Measurements from ENCODE around the gene TRIM22.
"Not testable (repeated sequence)": the region's sequence is repeated elsewhere in the genome, so short reads cannot be mapped to it uniquely, and the experiment has no call there.

The TRIM22 gene

DNA sequence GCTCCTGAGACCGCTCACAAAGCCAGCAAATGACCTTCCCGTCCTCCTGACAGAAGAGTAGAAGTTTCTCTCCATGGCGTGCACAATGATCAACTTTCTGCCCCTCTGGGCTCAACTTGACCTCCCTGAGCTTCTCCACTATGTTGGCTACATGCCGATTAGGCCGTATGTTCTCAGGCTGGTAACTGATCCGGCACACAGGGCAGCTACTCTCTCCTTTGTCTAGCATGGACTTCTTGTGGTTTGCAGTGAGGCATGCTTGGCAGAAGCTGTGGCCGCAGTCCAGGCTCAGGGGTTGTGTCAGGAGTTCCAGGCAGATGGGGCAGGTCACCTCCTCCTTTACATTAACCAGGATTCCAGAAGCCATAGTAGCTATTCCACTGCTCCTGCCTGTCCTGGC lies 9.8 kb upstream of the TRIM22 start:
- Histone ChIP-seq H3K4me3 (ENCODE audit: low read depth, low read length) (no peak overlapping the region), H3K9me3 (no peaks in the 10 kb centered on the region), H3K4me1 (no peaks in the 10 kb centered on the region), H3K36me3 (no peaks in the 10 kb centered on the region), H3K27me3 (no peaks in the 10 kb centered on the region)
- no peak for DNase-seq
- TF ChIP-seq, protein P1, sequence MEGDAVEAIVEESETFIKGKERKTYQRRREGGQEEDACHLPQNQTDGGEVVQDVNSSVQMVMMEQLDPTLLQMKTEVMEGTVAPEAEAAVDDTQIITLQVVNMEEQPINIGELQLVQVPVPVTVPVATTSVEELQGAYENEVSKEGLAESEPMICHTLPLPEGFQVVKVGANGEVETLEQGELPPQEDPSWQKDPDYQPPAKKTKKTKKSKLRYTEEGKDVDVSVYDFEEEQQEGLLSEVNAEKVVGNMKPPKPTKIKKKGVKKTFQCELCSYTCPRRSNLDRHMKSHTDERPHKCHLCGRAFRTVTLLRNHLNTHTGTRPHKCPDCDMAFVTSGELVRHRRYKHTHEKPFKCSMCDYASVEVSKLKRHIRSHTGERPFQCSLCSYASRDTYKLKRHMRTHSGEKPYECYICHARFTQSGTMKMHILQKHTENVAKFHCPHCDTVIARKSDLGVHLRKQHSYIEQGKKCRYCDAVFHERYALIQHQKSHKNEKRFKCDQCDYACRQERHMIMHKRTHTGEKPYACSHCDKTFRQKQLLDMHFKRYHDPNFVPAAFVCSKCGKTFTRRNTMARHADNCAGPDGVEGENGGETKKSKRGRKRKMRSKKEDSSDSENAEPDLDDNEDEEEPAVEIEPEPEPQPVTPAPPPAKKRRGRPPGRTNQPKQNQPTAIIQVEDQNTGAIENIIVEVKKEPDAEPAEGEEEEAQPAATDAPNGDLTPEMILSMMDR (IDR thresholded peaks at IDR 0.05; ENCODE audit: low read depth, low read length) = no peak

DNA sequence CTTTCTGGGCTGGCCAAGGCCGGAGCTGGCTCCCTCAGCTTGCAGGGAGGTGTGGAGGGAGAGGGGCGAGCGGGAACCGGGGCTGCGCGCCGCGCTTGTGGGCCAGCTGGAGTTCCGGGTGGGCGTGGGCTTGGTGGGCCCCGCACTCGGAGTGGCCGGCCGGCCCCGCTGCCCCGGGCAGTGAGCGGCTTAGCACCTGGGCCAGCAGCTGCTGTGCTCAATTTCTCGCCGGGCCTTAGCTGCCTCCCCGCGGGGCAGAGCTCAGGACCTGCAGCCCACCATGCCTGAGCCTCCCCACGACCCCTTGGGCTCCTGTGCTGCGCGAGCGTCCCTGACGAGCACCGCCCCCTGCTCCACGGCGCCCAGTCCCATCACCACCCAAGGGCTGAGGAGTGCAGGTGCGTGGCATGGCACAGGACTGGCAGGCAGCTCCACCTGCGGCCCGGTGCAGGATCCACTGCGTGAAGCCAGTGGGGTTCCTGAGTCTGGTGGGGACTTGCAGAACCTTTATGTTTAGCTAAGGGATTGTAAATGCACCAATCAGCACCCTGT lies 6.6 kb upstream of the TRIM22 start:
- H3K4me1 ChIP-seq; H3K27me3 ChIP-seq; H3K9me3 ChIP-seq; H3K36me3 ChIP-seq; H3K4me3 ChIP-seq (ENCODE audit: low read depth, low read length); DNase-seq: not testable (repeated sequence)

DNA sequence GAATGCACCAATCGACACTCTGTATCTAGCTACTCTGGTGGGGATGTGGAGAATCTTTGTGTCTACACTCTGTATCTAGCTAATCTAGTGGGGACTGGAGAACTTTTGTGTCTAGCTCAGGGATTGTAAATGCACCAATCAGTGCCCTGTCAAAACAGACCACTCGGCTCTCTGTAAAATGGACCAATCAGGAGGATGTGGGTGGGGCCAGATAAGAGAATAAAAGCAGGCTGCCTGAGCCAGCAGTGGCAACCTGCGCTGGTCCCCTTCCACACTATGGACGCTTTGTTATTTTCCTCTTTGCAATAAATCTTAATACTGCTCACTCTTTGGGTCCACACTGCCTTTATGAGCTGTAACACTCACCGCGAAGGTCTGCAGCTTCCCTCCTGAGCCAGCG lies 6.0 kb upstream of the TRIM22 start:
- DNase-seq; H3K4me1 ChIP-seq; H3K36me3 ChIP-seq; H3K9me3 ChIP-seq; H3K27me3 ChIP-seq; H3K4me3 ChIP-seq (ENCODE audit: low read depth, low read length): not testable (repeated sequence)

DNA sequence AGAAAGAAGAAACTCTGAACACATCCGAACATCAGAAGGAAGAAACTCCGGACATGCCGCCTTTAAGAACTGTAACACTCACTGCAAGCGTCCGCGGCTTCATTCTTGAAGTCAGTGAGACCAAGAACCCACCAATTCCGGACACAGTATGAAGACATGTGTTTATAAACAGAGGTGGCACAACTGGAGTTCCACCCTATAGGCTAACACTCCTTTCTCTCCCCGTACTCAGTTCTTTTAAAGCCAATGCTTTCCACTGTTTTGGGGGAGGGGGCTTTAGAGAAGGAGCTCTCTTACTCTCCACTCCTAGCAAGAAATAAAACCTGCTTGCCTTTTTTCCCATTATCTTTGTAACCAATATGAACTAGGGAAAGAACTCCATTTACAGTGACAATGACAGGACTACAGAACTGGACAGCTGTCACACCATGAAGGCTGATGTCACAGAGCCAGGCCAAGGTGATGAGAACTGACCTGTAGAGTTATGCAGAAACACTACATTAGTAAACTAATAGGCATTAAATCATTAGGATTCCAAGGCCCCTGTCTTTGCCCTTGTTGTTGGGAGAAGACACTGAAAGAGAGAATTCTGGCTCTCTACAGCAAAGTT lies 5.4 kb upstream of the TRIM22 start:
- H3K4me1 ChIP-seq = no peaks in the 10 kb centered on the region
- H3K4me3 ChIP-seq (ENCODE audit: low read depth, low read length) = peak overlapping the region; percentile 57
- no peaks in the 10 kb centered on the region for H3K27me3 ChIP-seq
- no peaks in the 10 kb centered on the region for H3K9me3 ChIP-seq
- H3K36me3 ChIP-seq = no peaks in the 10 kb centered on the region
- DNase-seq = no peak
- TF ChIP-seq, protein P1 (IDR thresholded peaks at IDR 0.05; ENCODE audit: low read depth, low read length) = no peak

DNA sequence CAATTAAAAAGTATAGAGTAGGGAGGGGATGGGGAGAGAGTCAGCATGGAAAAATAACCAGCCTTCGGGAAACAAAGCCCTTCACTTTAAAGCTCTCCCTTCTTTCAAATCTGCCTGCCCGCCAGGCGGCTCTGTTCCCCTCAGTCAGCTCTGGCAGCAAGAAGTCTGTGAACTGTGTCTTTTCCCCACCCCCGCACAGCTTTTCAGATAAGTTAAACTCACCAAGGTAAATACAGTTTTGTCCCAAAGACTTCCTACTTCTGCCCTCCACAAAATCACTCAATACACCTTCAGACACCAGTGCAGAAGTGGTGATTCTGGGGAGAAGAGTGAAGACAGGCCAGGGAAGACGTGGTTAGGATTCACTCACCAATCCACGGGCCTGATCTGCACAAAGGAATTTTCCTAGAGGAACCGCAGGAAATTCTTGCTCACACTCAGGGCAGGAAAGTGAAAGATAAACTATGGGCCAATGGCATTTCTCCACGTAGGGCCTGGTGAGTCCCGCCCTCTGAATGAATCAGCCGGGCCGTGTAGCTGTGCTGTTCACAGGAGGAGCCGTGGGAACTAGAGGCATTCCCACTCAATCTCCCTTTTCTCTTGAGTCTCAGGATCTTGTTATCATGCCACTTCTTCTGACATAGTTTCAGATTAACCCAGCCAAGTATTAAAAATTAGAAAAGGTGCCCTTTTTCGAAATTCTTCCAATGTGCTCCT lies 4.8 kb upstream of the TRIM22 start, which contains the start of gene TRIM5:
Gene TRIM5 (minus strand): TSS at position 429 of the 717 bp plus-strand sequence. CDS start 4,897 bp downstream, outside the sequence.
- no peaks in the 10 kb centered on the region for H3K36me3 ChIP-seq
- no peaks in the 10 kb centered on the region for H3K9me3 ChIP-seq
- DNase-seq = peak; percentile 51
- peak within 1 kb of the TSS; percentile 57 for H3K4me3 ChIP-seq (ENCODE audit: low read depth, low read length)
- H3K27me3 ChIP-seq = no peaks in the 10 kb centered on the region
- H3K4me1 ChIP-seq = no peaks in the 10 kb centered on the region
- TF ChIP-seq, protein P1 (IDR thresholded peaks at IDR 0.05; ENCODE audit: low read depth, low read length) = peak; percentile 40

DNA sequence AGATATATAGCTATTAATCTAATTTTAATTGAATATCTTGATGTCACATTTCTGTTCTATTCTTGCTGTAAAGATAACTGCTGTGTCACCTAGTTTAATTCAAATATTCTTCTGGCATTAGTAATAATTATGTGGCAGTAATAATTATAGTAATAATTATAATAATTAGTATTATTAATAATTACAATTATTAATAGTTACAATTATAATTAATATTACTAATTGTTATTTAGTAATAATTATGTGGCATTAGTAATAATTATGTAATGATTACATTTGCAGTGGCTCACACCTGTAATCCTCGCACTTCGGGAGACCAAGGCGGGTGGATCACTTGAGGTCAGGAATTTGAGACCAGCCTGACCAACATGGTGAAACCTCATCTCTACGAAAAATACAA lies 3.2 kb upstream of the TRIM22 start:
- DNase-seq = no peak
- H3K27me3 ChIP-seq = no peaks in the 10 kb centered on the region
- H3K4me1 ChIP-seq = no peaks in the 10 kb centered on the region
- H3K9me3 ChIP-seq = no peaks in the 10 kb centered on the region
- TF ChIP-seq, protein P1 (IDR thresholded peaks at IDR 0.05; ENCODE audit: low read depth, low read length) = no peak
- H3K36me3 ChIP-seq = no peaks in the 10 kb centered on the region
- no peak overlapping the region for H3K4me3 ChIP-seq (ENCODE audit: low read depth, low read length)

DNA sequence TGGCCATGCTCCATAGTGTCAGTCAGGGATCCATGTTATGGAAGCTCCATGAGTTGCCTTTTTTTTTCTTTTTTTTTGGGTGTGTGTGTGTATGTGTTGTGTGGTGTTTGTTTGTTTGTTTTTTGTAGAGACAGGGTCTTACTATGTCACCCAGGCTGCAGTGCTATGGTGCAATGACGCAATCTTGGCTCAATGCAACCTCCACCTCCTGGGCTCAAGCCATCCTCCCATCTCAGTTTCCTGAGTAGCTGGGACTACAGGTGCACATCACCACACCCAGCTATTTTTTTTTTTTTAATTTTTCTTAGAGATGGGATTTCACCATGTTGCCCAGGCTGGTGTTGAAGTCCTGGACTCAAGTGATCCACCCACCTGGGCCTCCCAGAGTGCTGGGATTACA lies 1.1 kb upstream of the TRIM22 start:
- H3K27me3 ChIP-seq = no peaks in the 10 kb centered on the region
- H3K4me3 ChIP-seq (ENCODE audit: low read depth, low read length) = no peak overlapping the region
- H3K4me1 ChIP-seq = no peaks in the 10 kb centered on the region
- TF ChIP-seq, protein P1 (IDR thresholded peaks at IDR 0.05; ENCODE audit: low read depth, low read length) = no peak
- H3K36me3 ChIP-seq = no peaks in the 10 kb centered on the region
- no peaks in the 10 kb centered on the region for H3K9me3 ChIP-seq
- no peak for DNase-seq

Data from BE2C (cell line).